Stomach (tissue), 9 donors: ENCODE data around the gene L3MBTL1. TPM values are rescaled to one million over a fixed set of nuclear protein-coding genes. Genes with fewer than 3 reads are reported as not detected.

Source experiments
- DNase-seq, 2 donors: peaks; one replicate each; pipeline versions ENCODE4 v3.0.0 to v3.0.0-alpha.2; 2013 to 2019
- H3K27ac ChIP-seq, 5 donors: fragments of 200-600 bp in 4 of 5; sonication (generic) in 4 of 5; one replicate each; pipeline ENCODE4 v1.5.1; 2013 to 2019; ENCODE audit warnings: mild to moderate bottlenecking in 1 of 5, moderate library complexity in 1 of 5
- H3K27me3 ChIP-seq, 3 donors: fragments of 200-600 bp; sonication (generic); one replicate each; pipeline ENCODE4 v1.5.1; 2017 to 2019; ENCODE audit warnings: mixed run types in 1 of 3
- H3K36me3 ChIP-seq, 4 donors: fragments of 200-600 bp; sonication (generic); 1 replicate in 3 of 4; 2 replicates in 1 of 4; pipeline ENCODE4 v1.5.1; 2016 to 2019
- H3K4me1 ChIP-seq, 4 donors: fragments of 200-600 bp; sonication (generic); one replicate each; pipeline ENCODE4 v1.5.1; 2016 to 2019
- H3K4me3 ChIP-seq, 4 donors: fragments of 200-600 bp; sonication (generic) in 3 of 4; one replicate each; pipeline ENCODE4 v1.5.1; 2016 to 2019; ENCODE audit warnings: mild to moderate bottlenecking in 1 of 4
- H3K9me3 ChIP-seq, 4 donors: fragments of 200-600 bp; sonication (generic); one replicate each; pipeline ENCODE4 v1.5.1; 2016 to 2019
- CTCF ChIP-seq, 7 experiments: fragments of 450-650 bp in 4 of 7; fragments of 200-600 bp in 3 of 7; sonication (generic) in 3 of 7; IDR thresholded peaks; one replicate each; pipeline ENCODE4 v1.5.1; 2016 to 2019; ENCODE audit warnings: antibody characterized with exemption in 7 of 7, control low read depth in 2 of 7, mild to moderate bottlenecking in 1 of 7
- EP300 ChIP-seq: sonication (generic); formaldehyde crosslinking; IDR thresholded peaks from one replicate; pipeline ENCODE4 v1.6.1; 2017; ENCODE audit warnings: antibody characterized with exemption
- POLR2A ChIP-seq, 4 donors: fragments of 450-650 bp; IDR thresholded peaks; one replicate each; pipeline ENCODE4 v1.6.1; 2016; ENCODE audit warnings: antibody characterized with exemption in 4 of 4, control low read depth in 2 of 4, mild to moderate bottlenecking in 1 of 4, moderate library complexity in 1 of 4
- POLR2AphosphoS5 ChIP-seq, 3 donors: sonication (generic); formaldehyde crosslinking; IDR thresholded peaks; one replicate each; pipeline ENCODE4 v1.6.1; 2016; ENCODE audit warnings: antibody characterized with exemption in 3 of 3
- WGBS, 5 donors: extraction: QIAGEN DNeasy Blood & Tissue Kit in 3 of 5; methylation state at CpG; one replicate each; pipeline versions ENCODE4 v1.1.5 to v1.1.7; 2013 to 2018; 5-methylcytosine and 5-hydroxymethylcytosine counted together
- intact Hi-C: fragments of 100-400 bp; cut with DNase I; formaldehyde crosslinking; loops from one replicate; pipeline ENCODE4 v1.15.1; 2023; ENCODE audit warnings: low total_unique reads
- polyA plus RNA-seq, 3 donors: library from polyadenylated mRNA; stranded (reverse); fragments of 200-250 nt; gene quantifications; one replicate each; pipeline ENCODE4 v1.2.3, GENCODE V29; 2013
- total RNA-seq, 5 donors: library from RNA; depleted of rRNA; stranded (reverse); fragments of >200 nt; gene quantifications; one replicate each; pipeline versions ENCODE4 v1.1.0 to v1.2.3, GENCODE V29; 2014 to 2016
- donor health status: healthy with polysubstance abuse.
- donor health status: Bipolar disorder and iron deficiency.
- donor health status: healthy.

The L3MBTL1 gene
- total and polyA plus RNA-seq, 8 donors: 0.76 to 28.7 (median 8.5) TPM

- DNase-seq: peak; percentile 90 to 93
- Histone ChIP-seq H3K4me1 (peaks cover 12 to 23% (median 16%) of the 10 kb centered on the region in 4 donors), H3K27ac (peak within 1 kb of the TSS; percentile 85 to 94 (median 88)), H3K9me3 (no peaks in the 10 kb centered on the region), H3K4me3 (peak within 1 kb of the TSS; percentile 2 to 41 (median 16)), H3K27me3 (no peaks in the 10 kb centered on the region), H3K36me3 (no peaks in the 10 kb centered on the region)
- 30 to 57% (median 48%) methylated on average over 12 of the region's 12 CpGs for WGBS, 5 donors
- TF ChIP-seq POLR2A (IDR thresholded peaks at IDR 0.05): no peak
- peak in 2 of 3 donors; percentile 62 to 88 for TF ChIP-seq POLR2AphosphoS5 (IDR thresholded peaks at IDR 0.05)
- TF ChIP-seq CTCF (IDR thresholded peaks at IDR 0.05): no peak
- no peak for TF ChIP-seq EP300
- intact Hi-C loops: no loop called here
Measured at GRCh38 chr20:43558412-43559146, 51.1 kb downstream of the L3MBTL1 start, which contains the start of gene SGK2. Gene SGK2 (plus strand): TSS chr20:43559027. CDS start chr20:43566496, 7,469 bp downstream.

GRCh38 chr20:43559147-43559987 lies 51.9 kb downstream of the L3MBTL1 start:
- no peak for TF ChIP-seq EP300
- TF ChIP-seq POLR2AphosphoS5 (IDR thresholded peaks at IDR 0.05): no peak
- TF ChIP-seq CTCF (IDR thresholded peaks at IDR 0.05): no peak
- TF ChIP-seq POLR2A (IDR thresholded peaks at IDR 0.05): no peak
- H3K4me1 ChIP-seq: peaks cover 12 to 23% (median 16%) of the 10 kb centered on the region in 4 donors
- DNase-seq: peak in 1 of 2 donors; percentile 41
- intact Hi-C loops: no loop called here
- WGBS, 5 donors: 36 to 54% (median 51%) methylated on average over 8 of the region's 8 CpGs
- H3K9me3 ChIP-seq: no peaks in the 10 kb centered on the region
- H3K36me3 ChIP-seq: no peaks in the 10 kb centered on the region
- H3K4me3 ChIP-seq: peak overlapping the region; percentile 2 to 41 (median 16)
- peak overlapping the region; percentile 85 to 94 (median 88) for H3K27ac ChIP-seq
- H3K27me3 ChIP-seq: no peaks in the 10 kb centered on the region

DNA sequence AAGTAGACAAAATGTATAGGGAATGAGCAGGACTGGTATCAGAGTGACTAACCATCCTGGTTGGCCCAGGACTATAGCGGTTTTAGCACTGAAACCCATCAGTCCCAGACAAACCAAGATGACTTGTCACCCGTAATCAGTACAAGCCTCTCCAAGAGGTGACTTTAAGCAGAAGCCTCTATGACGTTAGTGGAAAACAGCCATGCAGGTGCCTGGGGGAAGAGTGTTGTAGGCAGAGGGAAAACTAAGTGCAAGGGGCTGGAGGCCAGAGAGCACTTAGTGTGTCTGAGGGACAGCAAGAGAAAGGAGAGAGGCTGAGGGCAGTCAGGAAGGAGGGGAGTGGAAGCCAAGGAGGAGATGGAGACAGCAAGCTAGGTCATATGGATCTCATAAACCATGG lies 53.5 kb downstream of the L3MBTL1 start:
- WGBS, 5 donors: 67 to 82% (median 75%) methylated on average over 3 of the region's 3 CpGs
- Histone ChIP-seq H3K4me1 (peaks cover 12 to 31% (median 22%) of the 10 kb centered on the region in 4 donors), H3K36me3 (peaks cover 0 to 1% (median 0%) of the 10 kb centered on the region in 4 donors), H3K4me3 (no peak overlapping the region), H3K9me3 (no peaks in the 10 kb centered on the region), H3K27me3 (no peaks in the 10 kb centered on the region), H3K27ac (no peak overlapping the region)
- intact Hi-C loops: no loop called here
- DNase-seq: no peak
- TF ChIP-seq POLR2AphosphoS5 (IDR thresholded peaks at IDR 0.05): no peak
- no peak for TF ChIP-seq CTCF (IDR thresholded peaks at IDR 0.05)
- TF ChIP-seq POLR2A (IDR thresholded peaks at IDR 0.05): no peak
- TF ChIP-seq EP300: no peak

GRCh38 chr20:43563429-43563828 lies 55.9 kb downstream of the L3MBTL1 start:
- DNase-seq: no peak
- Histone ChIP-seq H3K4me1 (peaks cover 0 to 13% (median 4%) of the 10 kb centered on the region in 4 donors), H3K36me3 (peaks cover 7 to 19% (median 12%) of the 10 kb centered on the region in 4 donors), H3K27ac (no peak overlapping the region), H3K27me3 (no peaks in the 10 kb centered on the region), H3K9me3 (no peaks in the 10 kb centered on the region), H3K4me3 (no peak overlapping the region)
- intact Hi-C loops: no loop called here
- TF ChIP-seq CTCF (IDR thresholded peaks at IDR 0.05) (no peak), POLR2AphosphoS5 (IDR thresholded peaks at IDR 0.05) (no peak), POLR2A (IDR thresholded peaks at IDR 0.05) (no peak), EP300 (no peak)
- 52 to 60% (median 55%) methylated on average over 3 of the region's 3 CpGs for WGBS, 5 donors
